Stimulated activated CD4-positive, alpha-beta T cell treated with anti-CD3 and anti-CD28 coated beads, Interleukin-15, amount 100 ng/mL, for 24 hours (primary cell): Measurements from ENCODE around the gene RAB1B.

ENCODE experiments used
- DNase-seq: peaks from one replicate; pipeline ENCODE4 v3.0.0-alpha.2; 2020

The RAB1B gene

GRCh38 chr11:66285250-66285947, 17.0 kb downstream of the RAB1B start:
- no peak for DNase-seq

DNA sequence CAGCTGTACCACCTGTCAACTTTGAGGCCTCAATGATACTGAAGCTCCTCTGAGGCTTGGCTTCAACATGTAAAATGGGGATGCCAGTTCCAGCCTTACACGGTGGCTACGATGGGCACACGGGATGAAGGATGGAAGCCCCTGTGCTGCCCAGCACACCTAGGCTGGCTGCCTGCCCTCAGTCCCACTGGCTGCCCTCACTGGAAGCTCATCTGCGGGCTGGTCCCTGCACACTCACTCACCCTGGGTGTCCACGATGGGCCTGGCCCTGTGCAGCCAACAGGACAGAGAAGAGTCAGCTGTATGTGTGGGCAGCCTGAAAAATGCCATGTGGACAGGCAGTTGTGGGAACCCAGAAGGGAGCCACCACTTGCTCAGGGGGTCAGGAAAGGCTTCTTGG, 18.3 kb downstream of the RAB1B start:
- DNase-seq: no peak

DNA sequence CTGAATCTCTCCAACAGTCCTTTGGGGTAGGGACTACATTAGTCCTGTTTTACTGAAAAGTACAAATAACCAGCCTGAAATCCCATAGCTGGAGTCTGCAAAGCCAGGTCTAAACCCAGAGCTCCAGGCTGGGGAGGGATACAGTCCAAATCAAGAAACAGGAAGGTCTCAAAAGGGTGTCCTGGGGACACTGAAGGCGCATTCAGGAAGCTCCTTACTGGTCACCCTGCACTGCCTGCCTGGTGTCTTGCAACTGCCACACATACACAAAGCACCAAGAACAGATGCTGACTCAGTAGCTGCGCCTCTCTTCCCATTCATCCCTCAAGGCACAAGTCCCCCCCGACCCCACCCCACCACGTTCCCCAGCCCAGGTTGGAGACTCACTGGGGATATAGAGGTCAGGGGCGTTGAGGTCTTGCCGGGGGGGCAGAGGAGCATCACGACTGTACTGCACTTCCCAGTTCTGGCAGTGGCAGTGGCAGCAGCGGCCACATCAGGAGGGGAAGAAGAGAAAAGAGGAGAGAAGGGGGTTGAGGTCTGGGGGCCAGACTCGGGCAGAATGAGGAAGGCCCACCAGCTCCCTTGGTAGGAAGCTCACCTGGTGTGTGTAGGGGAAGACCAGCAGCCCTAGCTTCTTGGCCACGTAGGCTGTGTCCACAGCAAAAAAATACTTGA, 18.9 kb downstream of the RAB1B start:
- DNase-seq: no peak

DNA sequence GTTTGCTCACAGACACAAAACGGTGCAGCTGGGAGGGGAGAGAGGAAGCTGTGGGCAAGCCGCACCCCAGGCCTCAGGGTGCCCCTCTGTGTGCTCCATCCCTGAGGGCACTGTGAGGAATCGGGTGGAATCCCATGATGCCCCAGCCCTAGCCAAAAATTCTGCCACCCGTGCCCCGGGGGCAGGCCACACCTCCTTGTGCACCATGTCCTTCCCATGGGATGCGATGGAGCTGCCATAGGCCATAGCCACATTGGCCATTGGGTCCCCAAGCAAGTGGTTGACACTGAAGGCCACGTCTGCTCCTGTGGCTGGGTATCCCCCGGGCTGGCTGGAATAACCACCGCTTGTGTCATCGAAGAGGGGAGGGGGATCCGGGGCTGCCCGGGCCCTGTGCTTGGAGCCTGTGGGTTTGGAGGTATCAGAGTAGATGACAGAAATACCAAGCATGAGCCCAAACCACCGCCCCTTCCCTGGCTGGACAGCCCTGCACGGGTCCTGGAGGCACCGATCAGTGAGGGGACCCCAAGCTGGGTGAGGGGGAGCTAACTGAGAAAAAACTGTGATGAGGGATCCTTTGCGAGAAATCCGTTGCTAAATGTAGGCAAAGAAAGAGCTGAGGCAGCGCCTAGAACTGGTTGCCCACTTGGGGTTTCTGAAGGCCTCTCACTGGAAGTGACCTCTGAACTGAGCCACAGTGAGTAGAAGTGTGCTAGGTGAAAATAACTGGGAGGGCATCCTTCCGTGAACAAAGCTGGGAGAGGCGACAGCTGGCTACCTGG, 19.6 kb downstream of the RAB1B start:
- no peak for DNase-seq

GRCh38 chr11:66288671-66289547, 20.5 kb downstream of the RAB1B start, which contains the start of gene YIF1A:
YIF1A (minus strand) TSS chr11:66289143; CDS start chr11:66288985, 158 bp downstream.
- DNase-seq: peak; percentile 99

DNA sequence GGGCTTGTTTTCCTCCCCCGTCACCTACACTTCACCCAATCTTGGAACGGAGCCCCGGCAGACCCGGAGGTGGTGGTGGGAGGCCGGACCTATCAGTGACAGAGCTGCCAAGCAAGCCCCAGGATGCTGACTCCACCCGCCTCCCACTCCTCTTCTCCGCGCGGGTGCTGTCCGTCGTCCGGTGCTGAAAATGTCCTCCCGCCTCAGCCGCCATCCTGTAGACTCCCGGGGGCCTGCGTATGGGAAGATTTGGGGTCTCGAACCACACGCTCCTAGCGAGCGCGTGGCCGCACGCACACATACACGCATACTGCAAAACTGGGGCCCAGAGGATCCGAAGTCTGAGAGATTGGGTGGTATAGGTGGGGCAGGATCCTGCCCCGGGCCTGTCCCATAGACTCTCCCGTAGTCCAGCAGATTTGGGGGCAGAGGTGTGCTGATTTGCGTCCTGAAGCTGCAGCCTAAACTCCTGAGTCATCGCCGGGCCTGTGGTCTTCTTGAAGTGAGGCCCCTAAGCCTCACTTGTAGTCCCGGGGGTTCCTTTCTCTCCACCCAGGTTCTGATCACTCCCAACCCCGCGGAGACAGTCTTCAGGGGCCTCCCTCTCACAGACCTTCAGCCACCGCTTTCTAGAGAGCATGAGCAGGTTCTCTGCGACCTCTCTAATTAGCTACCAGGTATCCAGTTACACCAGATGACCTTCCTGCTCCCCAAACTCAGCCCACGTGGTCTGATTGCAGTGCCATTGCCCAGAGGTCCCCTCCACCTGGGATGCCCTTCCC, 21.3 kb downstream of the RAB1B start:
- DNase-seq: peak; percentile 90

GRCh38 chr11:66290330-66290621, 21.8 kb downstream of the RAB1B start:
- no peak for DNase-seq

DNA sequence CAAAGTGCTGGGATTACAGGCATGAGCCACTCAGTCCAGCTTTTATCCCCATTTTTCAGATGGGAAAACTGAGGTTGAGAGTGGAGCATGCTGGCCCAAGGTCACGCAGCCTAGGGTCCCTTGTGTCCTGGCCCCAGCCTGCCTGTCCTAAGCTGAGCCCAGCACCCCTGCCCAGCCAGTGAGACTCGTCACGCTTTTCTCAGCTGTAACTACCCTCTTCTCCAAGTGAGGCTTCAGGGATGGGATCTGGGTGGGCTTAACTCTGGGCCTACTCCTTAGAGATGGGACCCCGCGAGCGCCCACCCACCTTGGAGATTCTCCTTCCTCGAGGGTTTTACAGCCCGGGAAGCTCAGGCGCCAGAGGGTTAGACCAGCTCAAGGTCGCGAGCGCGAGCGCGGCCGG, 22.9 kb downstream of the RAB1B start:
- DNase-seq: no peak

DNA sequence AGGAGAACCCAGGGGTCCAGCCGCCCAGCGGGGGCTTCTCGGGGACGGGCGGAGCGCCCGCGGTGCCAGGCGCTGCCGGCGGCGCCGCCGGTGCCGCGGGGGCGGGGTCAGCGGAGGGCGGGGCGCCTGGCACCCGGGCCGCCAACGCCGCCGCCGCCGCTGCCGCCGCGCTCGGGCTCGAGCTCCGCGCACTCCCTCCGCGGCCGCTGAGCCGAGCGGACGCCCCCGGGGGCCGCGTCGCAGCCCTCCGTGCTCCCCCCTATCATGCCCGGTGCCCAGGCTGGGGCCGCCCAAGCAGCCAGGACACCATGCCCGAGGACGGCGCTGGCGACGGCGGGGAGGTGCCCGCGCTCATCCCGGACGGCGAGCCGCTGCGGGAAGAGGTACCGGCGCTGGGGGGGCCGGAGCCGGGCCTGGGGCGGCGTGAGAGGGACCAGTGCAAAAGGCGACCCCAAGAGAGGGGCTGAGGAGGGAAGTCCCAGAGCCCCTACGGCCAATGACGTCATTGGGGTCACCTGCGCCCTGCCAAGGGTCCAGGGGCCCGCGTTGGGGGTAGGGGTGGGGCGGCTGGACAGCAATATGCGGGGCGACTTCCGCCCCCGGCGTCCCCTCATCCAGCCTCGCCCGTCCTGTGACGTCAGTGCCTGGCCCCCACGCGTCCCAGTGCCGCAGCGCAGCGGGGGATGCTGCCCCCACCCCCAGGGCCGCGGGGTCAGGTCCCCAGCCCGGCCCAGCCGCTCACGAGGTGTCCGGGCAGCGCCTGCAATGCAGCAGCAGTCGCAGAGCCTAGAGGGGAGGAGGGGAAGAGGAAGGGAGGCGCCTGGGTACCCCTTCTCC, 23.5 kb downstream of the RAB1B start, which contains the start of gene TMEM151A:
TSS of gene TMEM151A (plus strand) at position 189 of the 837 bp plus-strand sequence. CDS start at position 309, 120 bp downstream.
- DNase-seq: peak; percentile 46

GRCh38 chr11:66292543-66293332, 24.3 kb downstream of the RAB1B start:
- no peak for DNase-seq

- no peak for DNase-seq
Measured at GRCh38 chr11:66293352-66293751, 24.9 kb downstream of the RAB1B start.

DNA sequence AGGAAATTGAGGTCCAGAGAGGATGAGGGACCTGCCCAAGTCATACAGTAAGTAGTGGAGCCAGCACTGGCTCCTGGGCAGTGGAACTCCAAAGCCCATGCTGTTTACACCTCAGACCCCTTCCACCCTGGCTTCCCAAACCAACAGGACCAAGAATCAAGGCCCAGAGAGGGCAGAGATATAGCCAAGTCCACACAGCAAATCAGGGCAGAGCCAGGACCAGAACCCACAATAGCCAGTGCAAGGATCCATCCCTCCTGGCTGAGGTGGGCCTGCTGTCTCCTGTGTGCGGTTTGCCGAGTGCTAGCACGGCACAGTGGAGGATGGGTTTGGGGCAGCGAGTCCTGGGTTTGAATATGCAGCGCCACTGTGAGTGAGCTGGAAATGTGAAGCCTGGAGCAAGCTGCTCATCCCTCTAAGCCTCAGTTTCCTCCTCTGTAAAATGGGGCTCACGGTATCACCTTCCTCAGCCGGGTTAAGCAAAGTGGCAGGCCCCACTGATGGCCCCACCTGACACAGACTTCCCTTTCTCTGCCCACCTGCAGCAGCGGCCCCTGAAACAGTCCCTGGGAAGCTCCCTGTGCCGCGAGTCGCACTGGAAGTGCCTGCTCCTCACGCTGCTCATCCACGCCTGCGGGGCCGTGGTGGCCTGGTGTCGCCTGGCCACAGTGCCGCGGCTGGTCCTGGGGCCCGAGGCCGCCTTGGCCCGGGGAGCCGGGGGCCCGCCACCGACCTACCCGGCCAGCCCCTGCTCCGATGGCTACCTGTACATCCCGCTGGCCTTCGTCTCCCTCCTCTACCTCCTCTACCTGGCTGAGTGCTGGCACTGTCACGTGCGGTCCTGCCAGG, 25.6 kb downstream of the RAB1B start:
- DNase-seq: no peak

GRCh38 chr11:66294626-66295620, 26.5 kb downstream of the RAB1B start:
- no peak for DNase-seq

DNA sequence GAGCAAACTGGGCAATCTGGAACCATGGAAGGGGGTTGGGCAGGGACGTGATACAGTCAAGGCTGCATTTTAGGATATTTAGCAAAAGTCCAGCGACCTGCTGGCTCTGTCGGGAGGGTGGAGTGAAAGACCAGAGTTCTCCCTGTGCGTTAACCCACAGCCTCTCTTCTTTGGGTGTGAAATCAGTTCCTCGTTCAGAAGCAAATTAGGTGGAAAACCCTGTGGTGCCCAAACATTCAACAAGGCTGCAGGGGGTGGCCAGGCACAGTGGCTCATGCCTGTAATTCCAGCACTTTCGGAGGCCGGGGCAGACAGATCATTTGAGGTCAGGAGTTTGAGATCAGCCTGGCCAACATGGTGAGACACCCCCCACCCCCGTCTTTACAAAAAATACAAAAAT, 29.2 kb downstream of the RAB1B start:
- no peak for DNase-seq

DNA sequence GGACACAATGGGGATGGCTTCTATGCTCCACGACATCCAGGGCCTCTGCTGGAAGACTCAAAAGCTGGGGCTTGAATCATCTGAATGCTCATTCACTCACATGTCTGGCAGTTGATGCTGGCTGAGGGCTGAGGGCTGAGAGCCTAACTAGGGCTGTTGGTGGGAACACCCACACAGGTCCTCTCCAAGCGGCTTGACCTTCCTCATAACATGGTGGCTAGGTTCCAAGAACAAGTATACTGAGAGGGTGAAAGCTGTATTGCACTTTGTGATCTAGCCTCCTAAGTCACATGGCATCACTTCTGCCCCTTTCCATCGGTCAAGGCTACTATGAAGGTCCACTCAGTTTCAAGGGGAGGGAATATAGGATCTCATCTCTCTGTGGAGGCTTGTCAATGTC, 30.7 kb downstream of the RAB1B start:
- no peak for DNase-seq

- no peak for DNase-seq
Measured at GRCh38 chr11:66302656-66303055, 34.2 kb downstream of the RAB1B start.

DNA sequence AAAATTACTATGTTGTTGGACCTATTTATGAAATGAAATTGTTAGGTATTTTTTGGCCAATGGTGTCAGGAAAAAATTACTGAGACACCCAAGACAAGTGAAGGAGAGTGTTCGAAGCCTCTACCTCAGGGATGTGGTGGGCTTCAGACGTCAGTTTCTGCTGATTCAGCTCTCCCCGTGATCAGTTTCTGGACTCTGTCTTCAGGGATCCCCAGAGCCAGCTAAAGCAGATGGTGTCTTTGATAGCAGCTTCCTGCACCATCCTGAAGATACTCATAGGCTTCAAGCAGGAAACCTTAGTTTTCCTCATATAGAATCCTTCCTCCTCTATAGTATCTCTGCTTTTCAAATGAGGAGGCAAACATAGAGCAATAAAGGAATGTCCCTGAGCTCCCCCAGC, 41.0 kb downstream of the RAB1B start:
- DNase-seq: no peak

DNA sequence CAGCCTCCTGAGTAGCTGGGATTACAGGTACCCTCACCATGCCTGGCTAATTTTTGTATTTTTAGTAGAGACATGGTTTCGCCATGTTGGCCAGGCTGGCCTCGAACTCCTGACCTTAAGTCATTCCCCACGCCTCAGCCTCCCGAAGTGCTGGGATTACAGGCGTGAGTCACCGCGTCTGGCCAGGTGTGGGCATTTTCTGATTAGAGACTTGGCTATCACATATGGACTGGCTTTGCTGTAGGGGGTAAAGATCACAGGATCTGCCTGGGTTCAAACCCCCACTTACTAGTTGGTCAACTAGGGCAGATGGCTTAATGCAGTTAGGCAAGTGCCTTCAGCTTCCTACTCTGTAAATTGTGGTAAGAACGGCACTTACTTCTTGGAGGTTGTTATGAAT, 41.9 kb downstream of the RAB1B start:
- no peak for DNase-seq
